ENCODE data around the gene RPP14. TPM values are rescaled to one million over a fixed set of nuclear protein-coding genes. Genes with fewer than 3 reads are reported as not detected.
A peak's percentile ranks its signal among the peaks of the same experiment; 100 is the strongest.

RPP14 gene
- total RNA-seq, result 10 to 100 TPM; 18.9 to 24.7 (median 22.3) TPM
- long read RNA-seq, donor 1, full-length matches to known transcripts, result 12 of 13 reads
- long read RNA-seq, donor 1, partial matches to known transcripts, result 0 of 13 reads
- long read RNA-seq, donor 1, other reads (novel, unspliced or antisense), result 1 of 13 reads
- long read RNA-seq, donor 2, full-length matches to known transcripts, result 22 of 23 reads
- long read RNA-seq, donor 2, partial matches to known transcripts, result 0 of 23 reads
- long read RNA-seq, donor 2, other reads (novel, unspliced or antisense), result 1 of 23 reads

GRCh38 chr3:58305882-58306711 lies at the start of gene RPP14, which contains the start of gene HTD2:
Gene RPP14 (plus strand): TSS chr3:58306245. CDS start chr3:58310330, 4,085 bp downstream.
Gene HTD2 (plus strand): TSS chr3:58306520. CDS start chr3:58317614, 11,094 bp downstream.
- TF ChIP-seq CTCF (IDR thresholded peaks at IDR 0.05), result peak; percentile 98
- peak; percentile 99 for DNase-seq

GRCh38 chr3:58256511-58256910 lies 49.5 kb upstream of the RPP14 start:
- DNase-seq (no peak), ATAC-seq (no peak)
- no peak for TF ChIP-seq CTCF (IDR thresholded peaks at IDR 0.05)

More at GRCh38 chr3:58305882-58306711, at the start of gene RPP14, which contains the start of gene HTD2:
- H3K4me3 ChIP-seq, result peak within 1 kb of the TSS; percentile 56
- no peaks in the 10 kb centered on the region for H3K36me3 ChIP-seq (ENCODE audit: low read depth)
- no peaks in the 10 kb centered on the region for H3K9me3 ChIP-seq
- H3K4me1 ChIP-seq (ENCODE audit: low read depth), result peaks cover 23% of the 10 kb centered on the region
- intact Hi-C loops (cut with DNase I, micrococcal nuclease), result no loop called here
- ATAC-seq, result peak; percentile 97

GRCh38 chr3:58258392-58259055 lies 47.5 kb upstream of the RPP14 start:
- DNase-seq (no peak), ATAC-seq (no peak)
- Histone ChIP-seq H3K36me3 (ENCODE audit: low read depth) (no peaks in the 10 kb centered on the region), H3K4me3 (no peak overlapping the region), H3K4me1 (ENCODE audit: low read depth) (peaks cover 7% of the 10 kb centered on the region), H3K9me3 (no peaks in the 10 kb centered on the region)
- TF ChIP-seq CTCF (IDR thresholded peaks at IDR 0.05), result no peak
- intact Hi-C loops (cut with DNase I, micrococcal nuclease), result no loop called here

More at GRCh38 chr3:58256511-58256910, 49.5 kb upstream of the RPP14 start:
- intact Hi-C loops (cut with DNase I, micrococcal nuclease), result no loop called here
- Histone ChIP-seq H3K9me3 (no peaks in the 10 kb centered on the region), H3K36me3 (ENCODE audit: low read depth) (no peaks in the 10 kb centered on the region), H3K4me3 (no peak overlapping the region), H3K4me1 (ENCODE audit: low read depth) (peaks cover 7% of the 10 kb centered on the region)

GRCh38 chr3:58260261-58260731 lies 45.7 kb upstream of the RPP14 start:
- intact Hi-C loops (cut with DNase I, micrococcal nuclease), result no loop called here
- no peaks in the 10 kb centered on the region for H3K36me3 ChIP-seq (ENCODE audit: low read depth)
- no peaks in the 10 kb centered on the region for H3K9me3 ChIP-seq
- H3K4me1 ChIP-seq (ENCODE audit: low read depth), result no peaks in the 10 kb centered on the region
- no peak for TF ChIP-seq CTCF (IDR thresholded peaks at IDR 0.05)
- ATAC-seq, result peak; percentile 10
- H3K4me3 ChIP-seq, result no peak overlapping the region
- DNase-seq, result no peak

GRCh38 chr3:58260733-58261132 lies 45.3 kb upstream of the RPP14 start:
- ATAC-seq, result no peak
- no peaks in the 10 kb centered on the region for H3K4me1 ChIP-seq (ENCODE audit: low read depth)
- H3K9me3 ChIP-seq, result no peaks in the 10 kb centered on the region
- H3K36me3 ChIP-seq (ENCODE audit: low read depth), result no peaks in the 10 kb centered on the region
- DNase-seq, result no peak
- intact Hi-C loops (cut with DNase I, micrococcal nuclease), result no loop called here
- no peak overlapping the region for H3K4me3 ChIP-seq
- TF ChIP-seq CTCF (IDR thresholded peaks at IDR 0.05), result no peak
